LNCaP clone FGC (cell line): Measurements from ENCODE around the gene RNF224.

ENCODE experiments used
- DNase-seq: peaks from one replicate; pipeline ENCODE4 v3.0.0-alpha.2; 2011; ENCODE audit warnings: low read depth
- H3K4me3 ChIP-seq: 2 replicates; pipeline ENCODE4 v1.5.1; 2011; ENCODE audit warnings: mild to moderate bottlenecking, low read depth, low read length, control low read depth
- TF ChIP-seq, protein P1 (sequence below): IDR thresholded peaks from 2 replicates; pipeline ENCODE4 v1.5.1; 2012; ENCODE audit warnings: mild to moderate bottlenecking; ENCODE audit not compliant: control insufficient read depth, insufficient read depth; ENCODE audit errors: extremely low read depth

The RNF224 gene

GRCh38 chr9:137204731-137205125 lies 22.6 kb upstream of the RNF224 start:
- TF ChIP-seq, protein P1, sequence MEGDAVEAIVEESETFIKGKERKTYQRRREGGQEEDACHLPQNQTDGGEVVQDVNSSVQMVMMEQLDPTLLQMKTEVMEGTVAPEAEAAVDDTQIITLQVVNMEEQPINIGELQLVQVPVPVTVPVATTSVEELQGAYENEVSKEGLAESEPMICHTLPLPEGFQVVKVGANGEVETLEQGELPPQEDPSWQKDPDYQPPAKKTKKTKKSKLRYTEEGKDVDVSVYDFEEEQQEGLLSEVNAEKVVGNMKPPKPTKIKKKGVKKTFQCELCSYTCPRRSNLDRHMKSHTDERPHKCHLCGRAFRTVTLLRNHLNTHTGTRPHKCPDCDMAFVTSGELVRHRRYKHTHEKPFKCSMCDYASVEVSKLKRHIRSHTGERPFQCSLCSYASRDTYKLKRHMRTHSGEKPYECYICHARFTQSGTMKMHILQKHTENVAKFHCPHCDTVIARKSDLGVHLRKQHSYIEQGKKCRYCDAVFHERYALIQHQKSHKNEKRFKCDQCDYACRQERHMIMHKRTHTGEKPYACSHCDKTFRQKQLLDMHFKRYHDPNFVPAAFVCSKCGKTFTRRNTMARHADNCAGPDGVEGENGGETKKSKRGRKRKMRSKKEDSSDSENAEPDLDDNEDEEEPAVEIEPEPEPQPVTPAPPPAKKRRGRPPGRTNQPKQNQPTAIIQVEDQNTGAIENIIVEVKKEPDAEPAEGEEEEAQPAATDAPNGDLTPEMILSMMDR: no peak
- no peak for DNase-seq
- H3K4me3 ChIP-seq: peak overlapping the region; percentile 85

DNA sequence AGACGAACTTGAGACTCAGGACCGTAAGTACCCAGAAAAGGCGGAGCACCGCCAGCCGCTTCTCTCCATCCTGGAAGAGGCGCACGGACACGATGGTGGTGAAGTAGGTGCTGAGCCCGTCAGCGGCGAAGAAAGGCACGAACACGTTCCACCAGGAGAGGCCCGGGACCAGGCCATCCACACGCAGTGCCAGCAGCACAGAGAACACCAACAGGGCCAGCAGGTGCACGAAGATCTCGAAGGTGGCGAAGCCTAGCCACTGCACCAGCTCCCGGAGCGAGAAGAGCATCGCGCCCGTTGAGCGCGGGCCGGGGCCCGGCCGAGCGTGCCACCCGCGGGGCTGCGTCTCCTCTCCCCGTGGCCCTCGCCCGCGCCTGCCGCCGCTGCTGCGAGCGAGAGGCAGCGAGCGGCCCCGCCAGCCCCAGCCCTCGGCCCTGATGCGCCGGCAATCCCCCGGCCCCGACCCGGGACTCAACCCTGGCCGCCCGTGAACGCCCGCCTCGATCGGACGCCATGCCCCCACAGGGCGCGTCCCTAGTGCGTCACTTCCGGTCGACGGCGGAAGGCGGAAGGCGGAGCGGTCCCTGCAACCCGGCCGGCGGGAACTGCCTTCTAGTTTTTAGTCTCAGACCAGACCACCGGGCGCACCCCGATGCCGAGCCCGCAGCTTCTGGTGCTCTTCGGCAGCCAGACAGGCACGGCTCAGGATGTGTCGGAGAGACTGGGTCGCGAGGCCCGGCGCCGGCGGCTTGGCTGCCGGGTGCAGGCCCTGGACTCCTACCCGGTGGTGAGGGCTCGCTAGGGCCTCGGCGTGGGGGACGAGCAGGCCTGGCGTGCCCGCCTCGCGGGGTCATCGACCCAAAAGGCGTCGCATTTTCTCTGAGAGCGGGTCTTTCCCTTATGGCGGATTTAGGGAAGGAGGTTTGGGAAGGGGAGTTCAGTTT lies 21.9 kb upstream of the RNF224 start, which contains the start of the genes NDOR1 and TMEM203:
TSS of gene NDOR1 (plus strand) at position 575 of the 944 bp plus-strand sequence. CDS start at position 653, 78 bp downstream.
TSS of gene TMEM203 (minus strand) at position 523 of the 944 bp plus-strand sequence. CDS start at position 289, 234 bp downstream.
- TF ChIP-seq, protein P1: no peak
- peak within 1 kb of the TSS; percentile 85 for H3K4me3 ChIP-seq
- DNase-seq: no peak

DNA sequence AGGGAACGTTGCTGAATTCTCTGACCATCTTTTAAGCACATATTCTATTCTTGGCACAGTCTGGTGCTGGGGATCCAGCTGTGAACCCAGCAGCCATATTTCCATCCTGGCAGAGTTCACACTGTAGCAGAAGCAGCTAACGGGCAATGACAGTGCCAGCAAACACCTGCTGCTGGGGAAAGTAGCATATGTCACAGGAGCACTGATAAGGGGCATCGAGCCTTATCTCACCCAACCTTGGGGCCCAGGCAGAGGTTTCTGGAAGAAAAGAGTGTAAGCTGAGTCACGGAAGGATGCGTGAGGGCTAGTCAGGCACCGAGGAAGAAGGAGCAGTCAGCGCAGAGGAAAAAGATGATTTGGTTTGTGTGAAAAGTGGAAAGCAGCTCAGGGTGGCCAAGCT lies 20.7 kb upstream of the RNF224 start:
- no peak for DNase-seq
- TF ChIP-seq, protein P1: no peak
- H3K4me3 ChIP-seq: peak overlapping the region; percentile 85

DNA sequence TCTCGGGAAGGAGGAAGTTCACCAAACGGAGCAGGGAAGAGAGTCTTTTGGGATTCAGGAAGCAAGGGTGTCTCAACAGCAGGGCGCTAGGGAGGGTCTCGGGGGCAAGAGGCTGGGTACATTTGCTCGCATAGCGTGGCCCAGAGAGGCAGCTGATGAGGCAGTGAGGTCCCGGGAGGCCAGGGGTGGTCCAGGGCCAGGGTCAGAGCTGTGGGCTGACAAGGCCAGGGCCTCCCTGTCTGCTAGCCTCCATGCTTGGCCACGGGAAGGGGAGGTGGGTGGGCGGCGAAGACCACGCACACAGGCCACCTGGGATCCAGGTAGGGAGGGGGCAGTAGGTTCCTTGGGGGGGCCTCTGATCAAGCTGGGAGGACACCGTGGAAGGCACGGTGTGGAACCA lies 15.8 kb upstream of the RNF224 start:
- DNase-seq: no peak
- TF ChIP-seq, protein P1: no peak

DNA sequence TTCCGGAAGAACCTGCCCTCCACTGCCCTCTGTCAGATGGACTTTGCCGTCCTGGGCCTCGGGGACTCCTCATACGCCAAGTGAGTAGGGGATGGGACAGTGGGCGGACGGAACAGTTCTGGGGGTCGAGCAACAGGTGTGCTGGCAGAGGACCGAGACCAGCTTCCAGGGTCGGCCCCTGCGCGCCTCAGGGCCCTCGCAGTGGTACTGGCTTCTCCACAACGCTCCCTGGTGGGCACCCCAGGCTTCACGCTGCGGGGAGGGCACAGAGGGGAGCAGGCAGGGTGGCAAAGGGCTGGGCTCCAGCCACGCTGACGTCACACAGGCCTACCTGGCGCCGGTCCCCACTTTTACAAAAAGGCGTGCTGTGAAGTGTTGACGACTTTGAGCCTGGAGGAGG lies 14.8 kb upstream of the RNF224 start:
- no peak for DNase-seq
- no peak overlapping the region for H3K4me3 ChIP-seq
- TF ChIP-seq, protein P1: no peak

More for the DNA sequence above, 15.8 kb upstream of the RNF224 start:
- H3K4me3 ChIP-seq: no peak overlapping the region

DNA sequence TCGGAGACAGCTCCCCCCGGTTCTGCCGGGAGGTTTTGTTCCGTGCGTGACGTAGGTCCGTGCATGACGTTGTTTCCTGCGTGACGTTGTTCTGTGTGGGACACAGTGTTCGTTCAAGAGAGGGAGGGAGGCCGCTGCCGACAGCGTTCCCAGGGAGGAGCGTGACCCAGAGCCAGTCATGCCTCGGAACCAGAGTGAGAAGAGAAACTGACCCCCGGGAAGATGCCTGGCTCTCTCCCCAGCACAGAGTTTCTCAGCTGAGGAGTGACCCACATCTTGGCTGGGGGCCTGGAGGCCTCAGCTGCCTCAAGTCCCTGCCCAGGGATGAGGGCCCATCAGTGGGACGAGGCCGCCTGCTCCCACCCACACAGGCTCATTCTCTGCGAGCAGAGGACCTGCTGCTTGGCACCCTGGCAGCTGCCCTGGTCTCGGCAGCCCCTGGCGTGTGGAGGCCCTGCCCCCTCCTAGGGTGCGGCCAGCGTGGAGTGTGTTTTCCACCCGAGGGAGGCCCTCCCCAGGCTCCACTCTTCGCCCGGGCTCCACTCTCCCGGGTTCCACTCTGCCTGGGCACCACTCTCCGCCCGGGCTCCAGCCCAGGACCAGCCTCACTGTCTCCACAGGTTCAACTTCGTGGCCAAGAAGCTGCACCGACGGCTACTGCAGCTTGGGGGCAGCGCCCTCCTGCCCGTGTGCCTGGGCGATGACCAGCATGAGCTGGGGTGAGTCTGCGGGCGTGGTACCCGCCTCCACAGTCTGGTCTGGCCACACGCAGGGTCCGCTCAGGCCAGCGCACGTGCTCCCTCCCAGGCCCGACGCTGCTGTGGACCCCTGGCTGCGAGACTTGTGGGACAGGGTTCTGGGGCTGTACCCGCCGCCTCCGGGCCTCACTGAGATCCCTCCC lies 13.9 kb upstream of the RNF224 start:
- TF ChIP-seq, protein P1: no peak
- no peak overlapping the region for H3K4me3 ChIP-seq
- DNase-seq: no peak
